HG02642 (cell line): ENCODE data around the gene SPP1.
"Not testable (repeated sequence)": the region's sequence is repeated elsewhere in the genome, so short reads cannot be mapped to it uniquely, and the experiment has no call there.

Source experiments
- ATAC-seq: cut with Tn5 transposase; IDR thresholded peaks from one replicate; pipeline ENCODE4 v1.9.1; 2021; ENCODE audit warnings: mild to moderate bottlenecking; ENCODE audit not compliant: unreplicated experiment, poor library complexity

SPP1 gene

GRCh38 chr4:88017516-88018297 is 42.2 kb downstream of the SPP1 start:
- no peak for ATAC-seq

- ATAC-seq = no peak
These were observed 43.0 kb downstream of the SPP1 start for GRCh38 chr4:88018466-88018865.

- ATAC-seq = no peak
These were observed 46.3 kb downstream of the SPP1 start for GRCh38 chr4:88021824-88022223.

GRCh38 chr4:88022289-88022688 is 46.8 kb downstream of the SPP1 start:
- no peak for ATAC-seq

DNA sequence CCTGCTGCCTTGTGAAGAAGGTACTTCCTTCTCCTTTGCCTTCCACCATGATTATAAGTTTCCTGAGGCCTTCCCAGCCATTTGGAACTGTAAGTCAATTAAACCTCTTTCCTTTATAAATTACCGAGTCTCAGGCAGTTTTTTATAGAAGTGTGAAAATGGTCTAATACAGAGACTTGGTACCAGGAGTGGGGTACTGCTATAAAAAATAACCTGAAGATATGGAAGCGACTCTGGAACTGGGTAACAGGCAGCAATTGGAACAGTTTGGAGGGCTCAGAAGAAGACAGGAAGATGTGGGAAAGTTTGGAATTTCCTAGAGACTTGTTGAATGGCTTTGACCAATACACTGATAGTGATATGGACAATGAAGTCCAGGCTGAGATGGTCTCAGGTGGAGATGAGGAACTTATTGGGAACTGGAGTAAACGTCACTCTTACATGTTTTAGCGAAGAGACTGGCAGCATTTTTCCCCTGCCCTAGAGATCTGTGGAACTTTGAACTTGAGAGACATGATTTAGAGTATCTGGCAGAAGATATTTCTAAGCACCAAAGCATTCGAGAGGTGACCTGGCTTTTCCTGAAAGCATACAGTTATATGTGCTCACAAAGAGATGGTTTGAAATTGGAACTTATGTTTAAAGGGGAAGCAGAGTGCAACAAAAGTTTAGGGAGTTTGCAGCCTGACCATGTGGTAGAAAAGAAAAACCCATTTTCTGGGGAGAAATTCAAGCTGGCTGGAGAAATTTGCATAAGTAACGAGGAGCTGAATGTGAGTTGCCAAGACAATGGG is 50.6 kb downstream of the SPP1 start:
- ATAC-seq = not testable (repeated sequence)

- no peak for ATAC-seq
These were observed 52.4 kb downstream of the SPP1 start for GRCh38 chr4:88027611-88028608.

GRCh38 chr4:88028946-88029345 is 53.4 kb downstream of the SPP1 start:
- ATAC-seq = no peak

DNA sequence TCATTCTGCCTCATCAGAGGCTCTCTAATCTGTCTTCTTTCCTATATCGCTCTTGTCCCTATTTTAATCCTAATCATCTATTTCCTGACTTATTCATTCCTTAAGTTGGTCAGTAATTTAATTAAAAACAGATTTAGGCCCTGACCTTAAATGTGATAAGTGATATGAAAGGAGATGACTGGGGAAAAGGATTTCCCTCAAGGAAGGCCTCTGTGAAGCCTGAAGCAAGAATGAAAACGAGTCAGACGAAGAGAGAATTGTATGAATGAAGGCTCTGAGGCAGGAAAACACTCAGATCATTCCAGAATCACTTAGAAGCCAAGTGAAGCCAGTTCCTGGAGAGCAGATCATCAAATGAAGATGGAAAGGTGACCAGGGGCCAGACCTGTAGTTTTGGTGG is 54.0 kb downstream of the SPP1 start:
- ATAC-seq = no peak

GRCh38 chr4:88030565-88031310 is 55.2 kb downstream of the SPP1 start:
- no peak for ATAC-seq
